Measurements from ENCODE around the gene HORMAD1.
"Not testable (repeated sequence)": the region's sequence is repeated elsewhere in the genome, so short reads cannot be mapped to it uniquely, and the experiment has no call there.

Gene HORMAD1

GRCh38 chr1:150724336-150724735 is 3.6 kb upstream of the HORMAD1 start:
- no peak for TF ChIP-seq CTCF (conservative IDR thresholded peaks at IDR 0.05; ENCODE audit: low read depth, low read length)
- H3K4me3 ChIP-seq (ENCODE audit: low read length) = no peak overlapping the region
- no peak for DNase-seq (ENCODE audit: low read depth)

GRCh38 chr1:150720098-150720497 is 597 bp downstream of the HORMAD1 start:
- TF ChIP-seq CTCF (conservative IDR thresholded peaks at IDR 0.05; ENCODE audit: low read depth, low read length) = no peak
- no peak overlapping the region for H3K4me3 ChIP-seq (ENCODE audit: low read length)
- DNase-seq (ENCODE audit: low read depth) = no peak

GRCh38 chr1:150718225-150718891 is 2.3 kb downstream of the HORMAD1 start:
- no peak overlapping the region for H3K4me3 ChIP-seq (ENCODE audit: low read length)
- TF ChIP-seq CTCF (conservative IDR thresholded peaks at IDR 0.05; ENCODE audit: low read depth, low read length) = no peak
- no peak for DNase-seq (ENCODE audit: low read depth)

- H3K4me3 ChIP-seq (ENCODE audit: low read length); DNase-seq (ENCODE audit: low read depth): not testable (repeated sequence)
Measured at GRCh38 chr1:150709031-150709430, 11.7 kb downstream of the HORMAD1 start.

GRCh38 chr1:150708595-150708994 is 12.1 kb downstream of the HORMAD1 start:
- no peak for DNase-seq (ENCODE audit: low read depth)
- TF ChIP-seq CTCF (conservative IDR thresholded peaks at IDR 0.05; ENCODE audit: low read depth, low read length) = no peak
- H3K4me3 ChIP-seq (ENCODE audit: low read length) = no peak overlapping the region

- no peak overlapping the region for H3K4me3 ChIP-seq (ENCODE audit: low read length)
- no peak for TF ChIP-seq CTCF (conservative IDR thresholded peaks at IDR 0.05; ENCODE audit: low read depth, low read length)
- no peak for DNase-seq (ENCODE audit: low read depth)
Measured at GRCh38 chr1:150706091-150706490, 14.6 kb downstream of the HORMAD1 start.

- no peak for TF ChIP-seq CTCF (conservative IDR thresholded peaks at IDR 0.05; ENCODE audit: low read depth, low read length)
- DNase-seq (ENCODE audit: low read depth) = no peak
- no peak overlapping the region for H3K4me3 ChIP-seq (ENCODE audit: low read length)
Measured at GRCh38 chr1:150703427-150703826, 17.3 kb downstream of the HORMAD1 start.

Data from retinal pigment epithelial cell (primary cell).